WTC11 (cell line): ENCODE results near the gene PPM1N. TPM values are rescaled to one million over a fixed set of nuclear protein-coding genes. Genes with fewer than 3 reads are reported as not detected.

Source experiments
- ATAC-seq: fragments of 200-7000 bp; cut with Tn5 transposase; 2 replicates; pipeline ENCODE4 v1.10.0; 2021; ENCODE audit warnings: mild to moderate bottlenecking, moderate library complexity
- CTCF ChIA-PET: fragments of 300-600 bp; sonication (Branson Sonifier 250); formaldehyde crosslinking; loops from one replicate; lab custom pipeline; 2021; ENCODE audit warnings: antibody characterized with exemption; lab: Charles Lee
- POLR2A ChIA-PET: fragments of 350-600 bp; sonication (Branson Sonifier 250); formaldehyde crosslinking; loops from one replicate; lab custom pipeline; 2021; ENCODE audit warnings: antibody characterized with exemption; lab: Charles Lee
- DNase-seq: peaks from one replicate; pipeline ENCODE4 v3.0.0; 2021; ENCODE audit warnings: low spot score
- H3K27ac Mint-ChIP-seq: 2 replicates; pipeline ENCODE4 v1.8.0; 2021; ENCODE audit warnings: mixed read lengths
- H3K27me3 Mint-ChIP-seq: 2 replicates; pipeline ENCODE4 v1.8.0; 2021; ENCODE audit warnings: low read depth, mild to moderate bottlenecking, moderate library complexity, mixed read lengths
- H3K36me3 Mint-ChIP-seq: 2 replicates; pipeline ENCODE4 v1.8.0; 2021; ENCODE audit warnings: mixed read lengths
- H3K4me1 Mint-ChIP-seq: 2 replicates; pipeline ENCODE4 v1.8.0; 2022; ENCODE audit warnings: mixed read lengths
- H3K4me3 Mint-ChIP-seq: 2 replicates; pipeline ENCODE4 v1.8.0; 2021; ENCODE audit warnings: mild to moderate bottlenecking, moderate library complexity, mixed read lengths
- H3K9me3 Mint-ChIP-seq: 2 replicates; pipeline ENCODE4 v1.8.0; 2021; ENCODE audit warnings: mixed read lengths
- ARID4B ChIP-seq: sonication (generic); formaldehyde crosslinking; IDR thresholded peaks from 2 replicates; pipeline ENCODE4 v1.8.0; 2023; ENCODE audit warnings: missing genetic modification reagents, mild to moderate bottlenecking, borderline replicate concordance
- ATF3 ChIP-seq: sonication (generic); formaldehyde crosslinking; conservative IDR thresholded peaks from 2 replicates; pipeline ENCODE4 v1.8.1; 2022; ENCODE audit warnings: mild to moderate bottlenecking, missing genetic modification reagents
- ATF6 ChIP-seq: sonication (generic); formaldehyde crosslinking; IDR thresholded peaks from 2 replicates; pipeline ENCODE4 v1.8.1; 2023; ENCODE audit warnings: mild to moderate bottlenecking, missing genetic modification reagents
- CBFB ChIP-seq: sonication (generic); formaldehyde crosslinking; IDR thresholded peaks from 2 replicates; pipeline ENCODE4 v1.8.1; 2022; ENCODE audit warnings: mild to moderate bottlenecking, low read depth, missing genetic modification reagents
- FOXJ3 ChIP-seq: sonication (generic); formaldehyde crosslinking; IDR thresholded peaks from 2 replicates; pipeline ENCODE4 v1.9.0; 2021; ENCODE audit warnings: missing genetic modification reagents, mild to moderate bottlenecking, borderline replicate concordance
- FOXK1 ChIP-seq: sonication (generic); formaldehyde crosslinking; IDR thresholded peaks from 2 replicates; pipeline ENCODE4 v1.8.0; 2022; ENCODE audit warnings: mild to moderate bottlenecking, moderate library complexity, missing genetic modification reagents
- HMGA2 ChIP-seq: fragments of 250-450 bp; sonication (Bioruptor Pico); IDR thresholded peaks from 2 replicates; pipeline ENCODE4 v1.4.0; 2021; ENCODE audit warnings: mild to moderate bottlenecking, moderate library complexity
- MLX ChIP-seq: sonication (generic); formaldehyde crosslinking; IDR thresholded peaks from 2 replicates; pipeline ENCODE4 v1.8.1; 2023; ENCODE audit warnings: mild to moderate bottlenecking, missing genetic modification reagents, moderate library complexity
- NFYB ChIP-seq: sonication (generic); formaldehyde crosslinking; conservative IDR thresholded peaks from 2 replicates; pipeline ENCODE4 v1.8.0; 2022; ENCODE audit warnings: low read depth, missing genetic modification reagents
- NR1H2 ChIP-seq: sonication (generic); formaldehyde crosslinking; IDR thresholded peaks from 2 replicates; pipeline ENCODE4 v1.9.0; 2021; ENCODE audit warnings: mild to moderate bottlenecking, moderate library complexity, missing genetic modification reagents
- PRRX2 ChIP-seq: fragments of 250-450 bp; sonication (Bioruptor Pico); IDR thresholded peaks from 2 replicates; pipeline ENCODE4 v1.8.0; 2021; ENCODE audit warnings: mild to moderate bottlenecking
- SOX15 ChIP-seq: fragments of 250-450 bp; sonication (Bioruptor Pico); IDR thresholded peaks from 2 replicates; pipeline ENCODE4 v1.9.0; 2021; ENCODE audit warnings: mild to moderate bottlenecking
- STAT6 ChIP-seq: sonication (generic); formaldehyde crosslinking; conservative IDR thresholded peaks from 2 replicates; pipeline ENCODE4 v1.8.1; 2023; ENCODE audit warnings: mild to moderate bottlenecking, low read depth, missing genetic modification reagents, moderate library complexity
- TEAD1 ChIP-seq: sonication (generic); formaldehyde crosslinking; IDR thresholded peaks from 2 replicates; pipeline ENCODE4 v1.8.0; 2022; ENCODE audit warnings: mild to moderate bottlenecking, missing genetic modification reagents
- USF1 ChIP-seq: sonication (generic); formaldehyde crosslinking; IDR thresholded peaks from 2 replicates; pipeline ENCODE4 v1.8.0; 2022; ENCODE audit warnings: mild to moderate bottlenecking, missing genetic modification reagents
- ZNF121 ChIP-seq: sonication (generic); formaldehyde crosslinking; IDR thresholded peaks from 2 replicates; pipeline ENCODE4 v1.8.0; 2023; ENCODE audit warnings: missing genetic modification reagents
- ZNF138 ChIP-seq: sonication (generic); formaldehyde crosslinking; conservative IDR thresholded peaks from 2 replicates; pipeline ENCODE4 v1.8.1; 2022; ENCODE audit warnings: mild to moderate bottlenecking, moderate library complexity, missing genetic modification reagents
- ZNF232 ChIP-seq: sonication (generic); formaldehyde crosslinking; IDR thresholded peaks from 2 replicates; pipeline ENCODE4 v1.8.0; 2022; ENCODE audit warnings: mild to moderate bottlenecking, missing genetic modification reagents
- ZNF263 ChIP-seq: sonication (generic); formaldehyde crosslinking; IDR thresholded peaks from 2 replicates; pipeline ENCODE4 v1.8.1; 2022; ENCODE audit warnings: low read depth, mild to moderate bottlenecking, moderate library complexity, missing genetic modification reagents
- total RNA-seq: library from RNA; stranded (reverse); gene quantifications from 3 replicates; pipeline ENCODE4 v1.2.3, GENCODE V29; 2021

Gene PPM1N
- total RNA-seq, 1 experiment from 2014 or later = 10.3 TPM

- TF ChIP-seq ARID4B (CRISPR knock-in tag) (no peak), PRRX2 (CRISPR knock-in tag) (no peak), ATF3 (CRISPR knock-in tag) (no peak), FOXK1 (peak; percentile 82), FOXJ3 (CRISPR knock-in tag) (no peak), ATF6 (CRISPR knock-in tag) (no peak), ZNF232 (CRISPR knock-in tag) (no peak), NFYB (CRISPR knock-in tag) (peak; percentile 71), ZNF138 (CRISPR knock-in tag) (no peak), NR1H2 (CRISPR knock-in tag) (no peak), HMGA2 (CRISPR knock-in tag) (no peak), SOX15 (CRISPR knock-in tag) (no peak), ZNF263 (CRISPR knock-in tag) (no peak)
Measured at GRCh38 chr19:45469132-45469944, 28.9 kb upstream of the PPM1N start (continued).

- peaks cover 35% of the 10 kb centered on the region for H3K4me1 Mint-ChIP-seq
- POLR2A ChIA-PET = interaction anchor here (0.5 to 2.6 kb wide), 5 partner anchors 8 to 76 kb away, joined by 3 to 12 read pairs (median 5); no protein-coding TSS in a partner anchor
- CTCF ChIA-PET = interaction anchor here (0.7 to 5.0 kb wide), 11 partner anchors 9 to 749 kb away, joined by 3 to 105 read pairs (median 8); no protein-coding TSS in a partner anchor
- no peaks in the 10 kb centered on the region for H3K9me3 Mint-ChIP-seq
- no peaks in the 10 kb centered on the region for H3K36me3 Mint-ChIP-seq
- DNase-seq (no peak), ATAC-seq (no peak)
- peak overlapping the region; percentile 96 for H3K27ac Mint-ChIP-seq
- peak overlapping the region; percentile 87 for H3K4me3 Mint-ChIP-seq
- peaks cover 83% of the 10 kb centered on the region for H3K27me3 Mint-ChIP-seq
- no peak for TF ChIP-seq MLX (CRISPR knock-in tag)
- TF ChIP-seq STAT6 = no peak
- TF ChIP-seq ZNF263 (CRISPR knock-in tag) = no peak
- TF ChIP-seq CBFB = no peak
- TF ChIP-seq FOXJ3 (CRISPR knock-in tag) = no peak
- TF ChIP-seq USF1 = no peak
- TF ChIP-seq TEAD1 (CRISPR knock-in tag) = no peak
- TF ChIP-seq ZNF121 (CRISPR knock-in tag) = no peak
Measured at GRCh38 chr19:45469945-45470761, 28.1 kb upstream of the PPM1N start.
